ENCODE measurements around the gene L1CAM. TPM values are rescaled to one million over a fixed set of nuclear protein-coding genes. Genes with fewer than 3 reads are reported as not detected.

Gene L1CAM
- total and polyA plus RNA-seq, 4 donors = 0.19 to 0.83 (median 0.47) TPM

- H3K9me3 ChIP-seq (ENCODE audit: control insufficient read depth in 4 of 4, insufficient read depth in 3 of 4, low read length in 3 of 4) = peaks cover 0 to 2% (median 0%) of the 10 kb centered on the region in 4 donors
- no peaks in the 10 kb centered on the region for H3K36me3 ChIP-seq (ENCODE audit: control insufficient read depth in 4 of 4, insufficient read depth in 4 of 4, low read length in 4 of 4)
- ATAC-seq (ENCODE audit: insufficient read depth, low FRiP score) = no peak
- DNase-seq = peak in 1 of 3 donors; percentile 4
- peaks cover 0 to 4% (median 0%) of the 10 kb centered on the region in 5 donors for H3K4me1 ChIP-seq (ENCODE audit: control insufficient read depth in 5 of 5, insufficient read depth in 5 of 5, low read length in 5 of 5)
- H3K9ac ChIP-seq (ENCODE audit: insufficient read depth in 1 of 2, low read length in 2 of 2) = no peak overlapping the region
- peaks cover 10 to 27% (median 25%) of the 10 kb centered on the region in 3 donors for H3K27me3 ChIP-seq (ENCODE audit: control insufficient read depth in 3 of 3, insufficient read depth in 3 of 3, low read length in 2 of 3)
- 3 to 16% methylated on average over 24 to 28 of the region's 28 CpGs for WGBS, 2 donors
- H3K27ac ChIP-seq (ENCODE audit: low read depth in 1 of 2, low read length in 1 of 2) = no peak overlapping the region
- no peak for TF ChIP-seq CTCF (IDR thresholded peaks at IDR 0.05; ENCODE audit: control extremely low read depth, extremely low read depth)
- no peak overlapping the region for H3K4me3 ChIP-seq
Measured at GRCh38 chrX:153878969-153879653, 6.9 kb downstream of the L1CAM start.

GRCh38 chrX:153878345-153878744 lies 7.6 kb downstream of the L1CAM start:
- peaks cover 0 to 4% (median 0%) of the 10 kb centered on the region in 5 donors for H3K4me1 ChIP-seq (ENCODE audit: control insufficient read depth in 5 of 5, insufficient read depth in 5 of 5, low read length in 5 of 5)
- H3K9me3 ChIP-seq (ENCODE audit: control insufficient read depth in 4 of 4, insufficient read depth in 3 of 4, low read length in 3 of 4) = peaks cover 0 to 2% (median 0%) of the 10 kb centered on the region in 4 donors
- WGBS, 2 donors = 42 to 69% methylated on average over 3 to 5 of the region's 5 CpGs
- H3K9ac ChIP-seq (ENCODE audit: insufficient read depth in 1 of 2, low read length in 2 of 2) = no peak overlapping the region
- DNase-seq (no peak), ATAC-seq (ENCODE audit: insufficient read depth, low FRiP score) (no peak)
- peaks cover 6 to 27% (median 18%) of the 10 kb centered on the region in 3 donors for H3K27me3 ChIP-seq (ENCODE audit: control insufficient read depth in 3 of 3, insufficient read depth in 3 of 3, low read length in 2 of 3)
- H3K27ac ChIP-seq (ENCODE audit: low read depth in 1 of 2, low read length in 1 of 2) = no peak overlapping the region
- TF ChIP-seq CTCF (IDR thresholded peaks at IDR 0.05; ENCODE audit: control extremely low read depth, extremely low read depth) = no peak
- H3K36me3 ChIP-seq (ENCODE audit: control insufficient read depth in 4 of 4, insufficient read depth in 4 of 4, low read length in 4 of 4) = no peaks in the 10 kb centered on the region
- H3K4me3 ChIP-seq = no peak overlapping the region

GRCh38 chrX:153877571-153878261 lies 8.3 kb downstream of the L1CAM start:
- H3K9me3 ChIP-seq (ENCODE audit: control insufficient read depth in 4 of 4, insufficient read depth in 3 of 4, low read length in 3 of 4) = peaks cover 0 to 2% (median 0%) of the 10 kb centered on the region in 4 donors
- H3K36me3 ChIP-seq (ENCODE audit: control insufficient read depth in 4 of 4, insufficient read depth in 4 of 4, low read length in 4 of 4) = no peaks in the 10 kb centered on the region
- H3K4me1 ChIP-seq (ENCODE audit: control insufficient read depth in 5 of 5, insufficient read depth in 5 of 5, low read length in 5 of 5) = peaks cover 0 to 4% (median 0%) of the 10 kb centered on the region in 5 donors
- no peak overlapping the region for H3K27ac ChIP-seq (ENCODE audit: low read depth in 1 of 2, low read length in 1 of 2)
- H3K4me3 ChIP-seq = no peak overlapping the region
- H3K9ac ChIP-seq (ENCODE audit: insufficient read depth in 1 of 2, low read length in 2 of 2) = no peak overlapping the region
- DNase-seq (no peak), ATAC-seq (ENCODE audit: insufficient read depth, low FRiP score) (no peak)
- WGBS, 2 donors = 68 to 76% methylated on average over 7 to 8 of the region's 8 CpGs
- peaks cover 6 to 27% (median 16%) of the 10 kb centered on the region in 3 donors for H3K27me3 ChIP-seq (ENCODE audit: control insufficient read depth in 3 of 3, insufficient read depth in 3 of 3, low read length in 2 of 3)
- no peak for TF ChIP-seq CTCF (IDR thresholded peaks at IDR 0.05; ENCODE audit: control extremely low read depth, extremely low read depth)
